IPS-18a (cell line): Measurements from ENCODE around the gene TMEM63A.

Source experiments
- H3K27ac ChIP-seq: one replicate; pipeline ENCODE4 v1.5.1; 2013; ENCODE audit warnings: low read length
- H3K27me3 ChIP-seq: one replicate; pipeline ENCODE4 v1.6.1; 2013; ENCODE audit warnings: mild to moderate bottlenecking, low read length; ENCODE audit not compliant: control insufficient read depth, insufficient read depth
- H3K36me3 ChIP-seq: one replicate; pipeline ENCODE4 v1.6.1; 2013; ENCODE audit warnings: low read depth, low read length; ENCODE audit not compliant: control insufficient read depth
- H3K4me1 ChIP-seq: one replicate; pipeline ENCODE4 v1.6.1; 2013; ENCODE audit warnings: low read depth, low read length; ENCODE audit not compliant: control insufficient read depth
- H3K4me3 ChIP-seq: one replicate; pipeline ENCODE4 v1.5.1; 2013; ENCODE audit warnings: low read length
- H3K9ac ChIP-seq: one replicate; pipeline ENCODE4 v1.6.1; 2013; ENCODE audit warnings: mild to moderate bottlenecking, low read length, moderate library complexity
- H3K9me3 ChIP-seq: one replicate; pipeline ENCODE4 v1.6.1; 2013; ENCODE audit warnings: low read depth, low read length; ENCODE audit not compliant: control insufficient read depth

The TMEM63A gene

DNA sequence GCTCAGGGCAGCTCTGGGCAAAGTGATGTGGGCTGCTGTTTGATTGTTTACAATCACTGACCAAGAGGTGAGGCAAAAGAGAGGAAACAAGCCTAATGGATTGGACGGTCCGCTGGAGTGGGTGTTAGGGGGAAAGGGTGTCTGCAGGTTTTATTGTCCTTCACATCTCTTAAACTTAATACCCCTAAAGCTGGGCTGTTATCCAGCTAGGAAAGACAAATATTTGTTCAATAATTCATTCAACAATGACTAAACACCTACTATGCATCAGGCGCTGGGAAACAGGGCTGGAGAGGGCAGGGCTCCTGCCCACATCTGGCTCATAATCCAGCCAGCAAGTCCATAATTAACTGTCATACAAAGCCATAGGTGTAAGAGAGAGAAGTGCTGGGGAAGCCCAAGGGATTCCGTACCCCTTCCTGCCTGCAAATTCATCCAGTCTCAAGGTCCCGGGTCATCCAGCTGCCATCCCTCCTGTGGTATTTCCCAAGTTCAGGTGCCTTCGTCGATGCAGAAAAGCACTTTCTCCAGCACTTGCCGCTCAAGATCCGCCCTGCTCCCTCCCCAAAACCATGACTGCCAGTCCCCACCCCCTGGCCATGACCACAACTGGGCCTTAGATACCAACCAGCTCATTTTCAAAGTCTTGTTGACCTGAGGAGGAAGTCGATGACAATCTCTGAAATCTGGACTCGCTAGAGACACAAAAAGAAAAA lies 10.7 kb downstream of the TMEM63A start:
- H3K4me3 ChIP-seq = no peak overlapping the region
- H3K36me3 ChIP-seq = peaks cover 15% of the 10 kb centered on the region
- H3K9me3 ChIP-seq = no peaks in the 10 kb centered on the region
- no peak overlapping the region for H3K9ac ChIP-seq
- no peak overlapping the region for H3K27ac ChIP-seq
- H3K4me1 ChIP-seq = peaks cover 5% of the 10 kb centered on the region
- no peaks in the 10 kb centered on the region for H3K27me3 ChIP-seq

DNA sequence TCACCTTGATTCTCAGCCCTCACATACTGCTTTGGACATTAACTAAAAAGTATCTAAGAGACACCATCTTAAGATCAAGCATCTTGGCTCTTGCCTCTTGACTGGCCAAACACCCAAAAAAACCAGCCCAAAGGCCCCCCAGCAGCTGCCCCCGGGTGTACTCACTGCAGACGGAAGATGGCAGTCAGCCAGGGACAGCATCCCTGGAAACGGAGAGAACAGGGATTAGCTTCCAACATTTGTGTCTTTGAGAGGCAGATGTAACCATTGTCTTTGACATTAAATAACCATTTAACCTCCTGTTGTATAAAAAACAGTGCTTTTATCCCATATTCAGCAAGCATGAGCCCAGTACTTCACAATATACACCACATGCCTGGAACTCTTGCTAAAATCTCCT lies 11.3 kb downstream of the TMEM63A start:
- H3K4me3 ChIP-seq = no peak overlapping the region
- H3K9me3 ChIP-seq = no peaks in the 10 kb centered on the region
- no peak overlapping the region for H3K27ac ChIP-seq
- no peak overlapping the region for H3K9ac ChIP-seq
- peaks cover 5% of the 10 kb centered on the region for H3K4me1 ChIP-seq
- H3K27me3 ChIP-seq = no peaks in the 10 kb centered on the region
- peaks cover 18% of the 10 kb centered on the region for H3K36me3 ChIP-seq

GRCh38 chr1:225868631-225869330 lies 13.4 kb downstream of the TMEM63A start:
- no peak overlapping the region for H3K27ac ChIP-seq
- peaks cover 27% of the 10 kb centered on the region for H3K36me3 ChIP-seq
- no peak overlapping the region for H3K4me3 ChIP-seq
- no peak overlapping the region for H3K9ac ChIP-seq
- no peaks in the 10 kb centered on the region for H3K9me3 ChIP-seq
- peaks cover 5% of the 10 kb centered on the region for H3K4me1 ChIP-seq
- no peaks in the 10 kb centered on the region for H3K27me3 ChIP-seq

DNA sequence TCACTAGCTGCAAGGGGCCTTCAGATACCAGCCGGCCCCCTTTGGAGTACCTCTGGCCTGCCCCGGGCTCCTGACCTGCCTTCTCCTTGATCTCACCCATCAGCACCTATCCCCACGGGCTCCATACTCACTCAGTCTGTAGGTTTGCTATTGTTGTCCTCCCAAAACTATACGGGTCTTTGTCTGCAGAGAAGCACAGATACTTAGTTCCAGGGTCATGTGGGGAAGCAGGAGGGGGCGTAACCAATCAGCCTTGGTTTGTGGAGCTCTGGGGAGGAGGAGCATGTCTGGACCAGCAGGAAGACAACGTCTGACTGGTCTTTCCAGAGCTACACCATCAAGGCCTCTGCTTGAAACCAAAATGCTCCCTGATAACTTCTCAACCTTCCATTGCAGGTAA lies 15.2 kb downstream of the TMEM63A start:
- no peaks in the 10 kb centered on the region for H3K9me3 ChIP-seq

GRCh38 chr1:225866061-225866837 lies 15.9 kb downstream of the TMEM63A start:
- no peaks in the 10 kb centered on the region for H3K9me3 ChIP-seq
- H3K4me1 ChIP-seq = no peaks in the 10 kb centered on the region
- no peak overlapping the region for H3K4me3 ChIP-seq
- peaks cover 32% of the 10 kb centered on the region for H3K36me3 ChIP-seq
- H3K27ac ChIP-seq = no peak overlapping the region
- H3K27me3 ChIP-seq = no peaks in the 10 kb centered on the region
- H3K9ac ChIP-seq = no peak overlapping the region

More for the DNA sequence above, 15.2 kb downstream of the TMEM63A start:
- H3K27ac ChIP-seq = no peak overlapping the region
- no peak overlapping the region for H3K9ac ChIP-seq
- H3K27me3 ChIP-seq = no peaks in the 10 kb centered on the region
- H3K4me3 ChIP-seq = no peak overlapping the region
- peaks cover 4% of the 10 kb centered on the region for H3K4me1 ChIP-seq
- peaks cover 30% of the 10 kb centered on the region for H3K36me3 ChIP-seq

- no peaks in the 10 kb centered on the region for H3K27me3 ChIP-seq
- peaks cover 38% of the 10 kb centered on the region for H3K36me3 ChIP-seq
- no peaks in the 10 kb centered on the region for H3K9me3 ChIP-seq
- H3K27ac ChIP-seq = no peak overlapping the region
- no peak overlapping the region for H3K4me3 ChIP-seq
- H3K4me1 ChIP-seq = no peaks in the 10 kb centered on the region
- H3K9ac ChIP-seq = no peak overlapping the region
Measured at GRCh38 chr1:225865514-225865913, 16.7 kb downstream of the TMEM63A start.

DNA sequence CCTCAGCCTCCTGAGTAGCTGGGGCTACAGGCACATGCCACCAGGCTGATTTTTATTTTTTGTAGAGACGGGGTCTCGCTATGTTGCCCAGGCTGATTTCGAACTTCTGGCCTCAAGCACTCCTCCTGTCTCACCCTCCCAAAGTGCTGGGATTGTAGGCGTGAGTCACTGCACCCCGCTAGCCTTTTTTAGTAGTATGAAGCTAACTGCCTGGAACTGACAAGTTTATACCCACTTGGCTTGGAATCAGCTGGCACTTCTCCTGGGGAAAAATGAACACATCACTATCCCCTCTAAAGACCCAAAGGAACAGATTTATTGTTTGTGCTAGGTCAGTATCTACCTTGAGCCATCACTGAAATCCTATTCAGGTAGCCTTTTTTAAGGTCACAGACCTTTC lies 19.0 kb downstream of the TMEM63A start:
- Histone ChIP-seq H3K27me3 (no peaks in the 10 kb centered on the region), H3K9me3 (no peaks in the 10 kb centered on the region), H3K4me1 (no peaks in the 10 kb centered on the region), H3K36me3 (peaks cover 42% of the 10 kb centered on the region), H3K9ac (no peak overlapping the region), H3K27ac (no peak overlapping the region), H3K4me3 (no peak overlapping the region)

- Histone ChIP-seq H3K4me1 (no peaks in the 10 kb centered on the region), H3K36me3 (peaks cover 42% of the 10 kb centered on the region), H3K27me3 (no peaks in the 10 kb centered on the region), H3K27ac (no peak overlapping the region), H3K9ac (no peak overlapping the region), H3K9me3 (no peaks in the 10 kb centered on the region), H3K4me3 (no peak overlapping the region)
Measured at GRCh38 chr1:225862581-225862950, 19.6 kb downstream of the TMEM63A start.

GRCh38 chr1:225861834-225862580 lies 20.2 kb downstream of the TMEM63A start:
- H3K27ac ChIP-seq = no peak overlapping the region
- H3K9me3 ChIP-seq = no peaks in the 10 kb centered on the region
- no peak overlapping the region for H3K4me3 ChIP-seq
- no peaks in the 10 kb centered on the region for H3K27me3 ChIP-seq
- no peaks in the 10 kb centered on the region for H3K4me1 ChIP-seq
- no peak overlapping the region for H3K9ac ChIP-seq
- peaks cover 42% of the 10 kb centered on the region for H3K36me3 ChIP-seq

DNA sequence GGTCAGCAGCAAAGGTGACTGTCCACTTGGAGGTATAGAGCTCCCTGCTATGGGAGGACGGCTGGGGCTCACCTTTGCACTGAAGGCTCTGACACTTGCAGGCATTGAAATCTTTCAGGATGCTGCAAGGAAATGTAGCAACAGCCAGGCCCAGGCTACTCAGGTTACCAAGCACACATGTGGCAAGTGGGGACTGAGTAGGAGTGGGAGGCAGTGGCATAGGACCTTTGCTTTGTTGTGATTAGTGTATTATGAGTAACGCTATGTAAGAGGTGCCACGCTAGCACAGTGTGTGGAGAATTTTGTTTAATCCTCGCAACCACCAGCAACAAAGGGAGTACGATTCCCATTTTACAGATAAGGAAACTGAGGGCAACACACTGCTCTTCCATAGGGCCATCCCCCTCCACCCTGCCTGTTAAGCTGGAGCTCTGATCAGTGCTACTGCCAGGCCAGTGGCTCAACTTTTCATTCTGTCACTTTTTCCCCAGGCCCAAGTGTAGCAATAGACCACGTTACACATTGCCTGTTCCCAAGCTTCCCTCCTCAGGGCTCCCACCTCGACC lies 21.2 kb downstream of the TMEM63A start:
- Histone ChIP-seq H3K27ac (no peak overlapping the region), H3K9ac (no peak overlapping the region), H3K4me3 (no peak overlapping the region), H3K27me3 (no peaks in the 10 kb centered on the region), H3K9me3 (no peaks in the 10 kb centered on the region), H3K36me3 (peaks cover 45% of the 10 kb centered on the region), H3K4me1 (no peaks in the 10 kb centered on the region)

GRCh38 chr1:225860107-225860506 lies 22.1 kb downstream of the TMEM63A start:
- Histone ChIP-seq H3K27me3 (no peaks in the 10 kb centered on the region), H3K36me3 (peaks cover 37% of the 10 kb centered on the region), H3K9ac (no peak overlapping the region), H3K4me1 (no peaks in the 10 kb centered on the region), H3K27ac (no peak overlapping the region), H3K9me3 (no peaks in the 10 kb centered on the region), H3K4me3 (no peak overlapping the region)
